AG09309 (cell line): ENCODE results near the gene SBSN.

Experiments used
- DNase-seq: peaks from one replicate; pipeline ENCODE4 v3.0.0-alpha.2; 2010; ENCODE audit warnings: low read depth
- H3K4me3 ChIP-seq: 2 replicates; pipeline ENCODE4 v1.5.1; 2011; ENCODE audit warnings: mild to moderate bottlenecking, low read depth, low read length, moderate library complexity; ENCODE audit not compliant: control insufficient read depth
- TF ChIP-seq, protein P1 (sequence below): IDR thresholded peaks from 2 replicates; pipeline ENCODE4 v1.5.1; 2011; ENCODE audit warnings: mild to moderate bottlenecking, low read depth, low read length, inconsistent platforms; ENCODE audit not compliant: insufficient read depth, control insufficient read depth; ENCODE audit errors: missing control alignments

Gene SBSN

GRCh38 chr19:35562776-35563175 lies 34.7 kb upstream of the SBSN start:
- TF ChIP-seq, protein P1, sequence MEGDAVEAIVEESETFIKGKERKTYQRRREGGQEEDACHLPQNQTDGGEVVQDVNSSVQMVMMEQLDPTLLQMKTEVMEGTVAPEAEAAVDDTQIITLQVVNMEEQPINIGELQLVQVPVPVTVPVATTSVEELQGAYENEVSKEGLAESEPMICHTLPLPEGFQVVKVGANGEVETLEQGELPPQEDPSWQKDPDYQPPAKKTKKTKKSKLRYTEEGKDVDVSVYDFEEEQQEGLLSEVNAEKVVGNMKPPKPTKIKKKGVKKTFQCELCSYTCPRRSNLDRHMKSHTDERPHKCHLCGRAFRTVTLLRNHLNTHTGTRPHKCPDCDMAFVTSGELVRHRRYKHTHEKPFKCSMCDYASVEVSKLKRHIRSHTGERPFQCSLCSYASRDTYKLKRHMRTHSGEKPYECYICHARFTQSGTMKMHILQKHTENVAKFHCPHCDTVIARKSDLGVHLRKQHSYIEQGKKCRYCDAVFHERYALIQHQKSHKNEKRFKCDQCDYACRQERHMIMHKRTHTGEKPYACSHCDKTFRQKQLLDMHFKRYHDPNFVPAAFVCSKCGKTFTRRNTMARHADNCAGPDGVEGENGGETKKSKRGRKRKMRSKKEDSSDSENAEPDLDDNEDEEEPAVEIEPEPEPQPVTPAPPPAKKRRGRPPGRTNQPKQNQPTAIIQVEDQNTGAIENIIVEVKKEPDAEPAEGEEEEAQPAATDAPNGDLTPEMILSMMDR: no peak
- no peak overlapping the region for H3K4me3 ChIP-seq
- no peak for DNase-seq

DNA sequence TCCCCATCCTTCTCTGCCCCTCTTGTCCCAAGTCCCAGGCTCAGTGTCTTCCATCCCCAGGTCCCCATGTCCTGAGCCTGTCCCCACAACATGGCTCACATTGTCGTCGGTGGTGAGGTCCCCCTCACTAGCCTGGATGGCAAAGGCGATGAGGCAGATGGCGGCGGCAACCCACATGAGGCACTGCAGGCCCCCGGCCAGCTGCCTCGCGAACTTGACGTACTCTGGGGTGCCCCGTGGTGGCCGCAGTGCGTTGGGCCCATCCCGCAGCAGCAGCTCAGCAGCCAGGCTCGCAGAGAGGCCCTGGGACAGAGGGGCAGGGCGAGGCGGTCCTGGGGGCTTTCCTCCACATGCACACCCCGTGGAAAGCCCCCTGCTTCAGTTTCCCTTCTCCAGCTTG lies 34.2 kb upstream of the SBSN start:
- TF ChIP-seq, protein P1: no peak
- no peak overlapping the region for H3K4me3 ChIP-seq
- no peak for DNase-seq

- TF ChIP-seq, protein P1: no peak
- no peak overlapping the region for H3K4me3 ChIP-seq
- DNase-seq: no peak
These were observed 33.3 kb upstream of the SBSN start for GRCh38 chr19:35561436-35561835.

DNA sequence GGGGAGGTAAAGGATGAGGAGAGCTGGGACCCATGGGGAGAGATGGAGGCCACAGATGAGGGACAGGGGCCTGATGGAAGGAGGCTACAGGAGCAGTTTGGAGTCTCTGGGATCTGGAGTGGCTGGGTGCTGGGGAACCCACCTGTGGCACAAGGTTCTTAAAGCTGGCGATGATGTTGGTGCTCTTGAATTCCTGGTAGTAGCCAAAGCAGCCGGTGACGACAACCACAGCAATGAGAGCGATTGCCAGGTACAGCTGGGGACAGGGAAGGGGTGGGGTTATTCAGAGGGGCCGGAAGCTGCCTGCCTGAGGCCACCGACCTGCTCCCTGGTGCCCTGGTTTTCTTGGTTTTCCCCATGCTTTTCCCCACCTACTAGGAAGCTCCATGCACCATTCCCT lies 32.6 kb upstream of the SBSN start:
- no peak overlapping the region for H3K4me3 ChIP-seq
- DNase-seq: no peak
- TF ChIP-seq, protein P1: no peak

DNA sequence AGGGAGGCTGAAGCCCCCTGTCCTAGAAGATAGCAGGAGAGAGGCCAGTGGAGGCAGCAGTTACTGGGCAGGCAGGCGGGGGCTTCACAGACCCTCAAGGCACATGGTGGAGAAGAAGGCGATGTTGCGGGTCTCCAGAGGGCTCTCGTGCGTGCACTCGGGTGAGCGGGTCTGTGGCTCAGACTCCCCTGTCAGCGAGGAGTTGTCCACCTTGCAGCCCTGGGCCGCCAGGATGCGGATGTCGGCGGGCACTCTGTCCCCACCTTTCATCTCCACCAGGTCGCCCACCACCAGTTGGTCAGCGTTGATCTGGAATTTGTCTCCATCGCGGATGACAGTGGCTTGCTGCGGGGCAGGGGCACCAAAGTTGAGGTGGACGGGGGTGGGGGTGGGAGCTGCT lies 32.2 kb upstream of the SBSN start:
- TF ChIP-seq, protein P1: no peak
- H3K4me3 ChIP-seq: no peak overlapping the region
- DNase-seq: no peak

DNA sequence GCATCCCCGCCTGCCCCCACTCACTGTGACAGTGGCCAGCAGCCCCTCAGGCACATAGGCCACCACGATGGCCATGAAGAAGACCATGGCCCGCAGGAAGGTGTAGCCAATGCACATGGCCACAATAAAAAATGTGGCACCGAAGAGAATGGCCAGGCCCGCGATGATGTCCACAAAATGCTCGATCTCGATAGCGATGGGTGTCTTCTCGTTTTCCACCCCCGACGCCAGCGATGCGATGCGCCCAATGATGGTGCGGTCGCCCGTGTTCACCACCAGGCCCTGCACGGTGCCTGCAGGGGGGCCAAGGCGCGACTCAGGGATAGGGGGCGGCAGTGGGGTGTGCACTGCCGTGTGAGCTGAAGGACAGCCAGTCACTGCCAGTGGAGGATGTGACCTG lies 31.7 kb upstream of the SBSN start:
- TF ChIP-seq, protein P1: no peak

GRCh38 chr19:35559281-35559659 lies 31.2 kb upstream of the SBSN start:
- no peak for DNase-seq
- TF ChIP-seq, protein P1: no peak
- H3K4me3 ChIP-seq: no peak overlapping the region

More for the DNA sequence above, 31.7 kb upstream of the SBSN start:
- DNase-seq: no peak
- no peak overlapping the region for H3K4me3 ChIP-seq
